Lung (tissue), 12 donors: Measurements from ENCODE around the gene DNAJC5G. TPM values are rescaled to one million over a fixed set of nuclear protein-coding genes. Genes with fewer than 3 reads are reported as not detected.

ENCODE experiments used
- ATAC-seq: fragments of 200-7000 bp; cut with Tn5 transposase; one replicate; pipeline ENCODE4 v1.9.1; 2020; ENCODE audit warnings: moderate number of reproducible peaks; ENCODE audit not compliant: insufficient read depth, low FRiP score
- DNase-seq, 3 donors: peaks; one replicate each; pipeline ENCODE4 v3.0.0-alpha.2; 2013 to 2017
- H3K27ac ChIP-seq, 2 donors: one replicate each; pipeline ENCODE4 v1.5.1; 2013; ENCODE audit warnings: mild to moderate bottlenecking in 2 of 2, moderate library complexity in 2 of 2, control low read depth in 1 of 2, inconsistent platforms in 1 of 2, low read depth in 1 of 2, low read length in 1 of 2
- H3K27me3 ChIP-seq, 3 donors: one replicate each; pipeline ENCODE4 v1.5.1; 2013; ENCODE audit warnings: low read length in 2 of 3; ENCODE audit not compliant: control insufficient read depth in 3 of 3, insufficient read depth in 3 of 3
- H3K36me3 ChIP-seq, 4 donors: one replicate each; pipeline ENCODE4 v1.5.1; 2013; ENCODE audit warnings: low read length in 4 of 4, mild to moderate bottlenecking in 1 of 4, moderate library complexity in 1 of 4; ENCODE audit not compliant: control insufficient read depth in 4 of 4, insufficient read depth in 4 of 4
- H3K4me1 ChIP-seq, 5 donors: one replicate each; pipeline ENCODE4 v1.5.1; 2013; ENCODE audit warnings: low read length in 5 of 5, mild to moderate bottlenecking in 2 of 5, moderate library complexity in 1 of 5; ENCODE audit not compliant: control insufficient read depth in 5 of 5, insufficient read depth in 5 of 5
- H3K4me3 ChIP-seq: one replicate; pipeline ENCODE4 v1.5.1; 2013; ENCODE audit warnings: mild to moderate bottlenecking, control low read depth, moderate library complexity
- H3K9ac ChIP-seq, 2 donors: one replicate each; pipeline ENCODE4 v1.5.1; 2013; ENCODE audit warnings: low read length in 2 of 2, control low read depth in 1 of 2; ENCODE audit not compliant: insufficient read depth in 1 of 2
- H3K9me3 ChIP-seq, 4 donors: one replicate each; pipeline ENCODE4 v1.5.1; 2013; ENCODE audit warnings: low read length in 3 of 4, mild to moderate bottlenecking in 1 of 4, moderate library complexity in 1 of 4; ENCODE audit not compliant: control insufficient read depth in 4 of 4, insufficient read depth in 3 of 4
- WGBS, 2 donors: extraction: QIAGEN DNeasy Blood & Tissue Kit; methylation state at CpG; one replicate each; pipeline ENCODE4 v1.1.7; 2013; 5-methylcytosine and 5-hydroxymethylcytosine counted together
- polyA plus RNA-seq, 2 donors: library from polyadenylated mRNA; stranded (reverse); fragments of 200-250 nt; gene quantifications; one replicate each; pipeline ENCODE4 v1.2.1, GENCODE V29; 2013
- total RNA-seq, 2 donors: library from RNA; depleted of rRNA in 1 of 2; stranded (reverse); fragments of >200 nt in 1 of 2; gene quantifications; one replicate each; pipeline ENCODE4 v1.2.1, GENCODE V29; 2014 to 2021
- TF ChIP-seq, protein P1 (sequence below): IDR thresholded peaks from 2 replicates; pipeline ENCODE4 v1.5.1; 2012; ENCODE audit warnings: mild to moderate bottlenecking; ENCODE audit errors: control extremely low read depth, extremely low read depth
- donor health status: control.
- donor health status: control.
- donor health status: Bipolar disorder and iron deficiency.
- donor health status: healthy.
- donor health status: DM: yes; HTN: yes; CAD: no.

The DNAJC5G gene
- total and polyA plus RNA-seq, 4 donors, result not detected

DNA sequence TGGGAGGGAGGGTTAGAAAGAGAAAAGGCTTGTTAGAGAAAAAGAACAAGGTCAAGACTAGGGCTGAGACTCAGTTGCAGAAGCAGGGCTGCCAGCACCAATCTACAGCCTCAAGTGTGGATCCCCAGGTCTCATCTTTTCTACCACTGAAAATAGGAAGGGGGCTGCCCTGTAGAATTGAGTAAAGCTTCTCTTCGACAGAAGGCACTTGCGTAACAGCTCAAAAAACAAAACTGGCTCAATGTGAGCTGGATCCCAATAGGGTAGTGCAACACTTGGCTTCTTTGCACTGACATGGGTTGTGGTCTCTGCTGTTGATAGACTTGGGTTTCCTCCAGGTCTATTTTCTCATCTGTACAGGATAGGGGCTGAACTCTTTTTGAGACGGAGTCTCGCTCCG is 49.5 kb downstream of the DNAJC5G start:
- Histone ChIP-seq H3K4me1 (peaks cover 0 to 23% (median 12%) of the 10 kb centered on the region in 5 donors), H3K27ac (no peak overlapping the region), H3K9me3 (no peaks in the 10 kb centered on the region), H3K9ac (no peak overlapping the region), H3K27me3 (no peaks in the 10 kb centered on the region), H3K4me3 (no peak overlapping the region), H3K36me3 (peaks cover 24 to 30% (median 26%) of the 10 kb centered on the region in 4 donors)
- 55 to 80% methylated on average over 5 of the region's 5 CpGs for WGBS, 2 donors
- TF ChIP-seq, protein P1, sequence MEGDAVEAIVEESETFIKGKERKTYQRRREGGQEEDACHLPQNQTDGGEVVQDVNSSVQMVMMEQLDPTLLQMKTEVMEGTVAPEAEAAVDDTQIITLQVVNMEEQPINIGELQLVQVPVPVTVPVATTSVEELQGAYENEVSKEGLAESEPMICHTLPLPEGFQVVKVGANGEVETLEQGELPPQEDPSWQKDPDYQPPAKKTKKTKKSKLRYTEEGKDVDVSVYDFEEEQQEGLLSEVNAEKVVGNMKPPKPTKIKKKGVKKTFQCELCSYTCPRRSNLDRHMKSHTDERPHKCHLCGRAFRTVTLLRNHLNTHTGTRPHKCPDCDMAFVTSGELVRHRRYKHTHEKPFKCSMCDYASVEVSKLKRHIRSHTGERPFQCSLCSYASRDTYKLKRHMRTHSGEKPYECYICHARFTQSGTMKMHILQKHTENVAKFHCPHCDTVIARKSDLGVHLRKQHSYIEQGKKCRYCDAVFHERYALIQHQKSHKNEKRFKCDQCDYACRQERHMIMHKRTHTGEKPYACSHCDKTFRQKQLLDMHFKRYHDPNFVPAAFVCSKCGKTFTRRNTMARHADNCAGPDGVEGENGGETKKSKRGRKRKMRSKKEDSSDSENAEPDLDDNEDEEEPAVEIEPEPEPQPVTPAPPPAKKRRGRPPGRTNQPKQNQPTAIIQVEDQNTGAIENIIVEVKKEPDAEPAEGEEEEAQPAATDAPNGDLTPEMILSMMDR, result no peak
- ATAC-seq (no peak), DNase-seq (no peak)

Other genes with a start within 250 kb of the DNAJC5G start
- gene TMEM214, start 242.5 kb upstream of the DNAJC5G start, total RNA-seq, result 10 to 100 TPM; 34.3 to 99.2 TPM
- gene TMEM214, start 242.5 kb upstream of the DNAJC5G start, polyA plus RNA-seq, result 10 to 100 TPM; 56.7 to 62.5 TPM
- 10 to 100 TPM; 17.3 to 22.3 TPM for gene AGBL5, start 223.8 kb upstream of the DNAJC5G start, total RNA-seq
- gene AGBL5, start 223.8 kb upstream of the DNAJC5G start, polyA plus RNA-seq, result 10 to 100 TPM in 1 of 2 donors, 1 to 10 TPM in 1; 8.6 to 11.6 TPM
- gene OST4, start 203.8 kb upstream of the DNAJC5G start, total RNA-seq, result 100 to 1,000 TPM; 164 to 238 TPM
- gene OST4, start 203.8 kb upstream of the DNAJC5G start, polyA plus RNA-seq, result 100 to 1,000 TPM; 379 to 577 TPM
- gene EMILIN1, start 196.8 kb upstream of the DNAJC5G start, total RNA-seq, result 100 to 1,000 TPM in 1 of 2 donors, 10 to 100 TPM in 1; 88.4 to 163 TPM
- gene EMILIN1, start 196.8 kb upstream of the DNAJC5G start, polyA plus RNA-seq, result 10 to 100 TPM; 74.1 to 98.6 TPM
- 1 to 10 TPM; 1.6 to 7.6 TPM for gene KHK, start 188.7 kb upstream of the DNAJC5G start, total RNA-seq
- 1 to 10 TPM; 3.1 to 4.2 TPM for gene KHK, start 188.7 kb upstream of the DNAJC5G start, polyA plus RNA-seq
- gene CGREF1, start 156.3 kb upstream of the DNAJC5G start, total RNA-seq, result under 1 TPM; 0.57 to 0.89 TPM
- gene CGREF1, start 156.3 kb upstream of the DNAJC5G start, polyA plus RNA-seq, result under 1 TPM; 0.55 to 0.80 TPM
- gene ABHD1, start 151.6 kb upstream of the DNAJC5G start, total RNA-seq, result under 1 TPM; 0.11 to 0.74 TPM
- under 1 TPM; 0.08 to 0.16 TPM for gene ABHD1, start 151.6 kb upstream of the DNAJC5G start, polyA plus RNA-seq
- gene PREB, start 140.8 kb upstream of the DNAJC5G start, total RNA-seq, result 10 to 100 TPM; 30.2 to 56.8 TPM
- 10 to 100 TPM; 25.8 to 66.8 TPM for gene PREB, start 140.8 kb upstream of the DNAJC5G start, polyA plus RNA-seq
- gene PRR30, start 136.0 kb upstream of the DNAJC5G start, total RNA-seq, result not detected
- gene PRR30, start 136.0 kb upstream of the DNAJC5G start, polyA plus RNA-seq, result not detected
- gene TCF23, start 126.4 kb upstream of the DNAJC5G start, total RNA-seq, result under 1 TPM in 1 of 2 donors, not detected in 1; 0.18 TPM
- under 1 TPM; 0.01 to 0.04 TPM for gene TCF23, start 126.4 kb upstream of the DNAJC5G start, polyA plus RNA-seq
- gene ATRAID, start 63.4 kb upstream of the DNAJC5G start, total RNA-seq, result 100 to 1,000 TPM in 1 of 2 donors, 10 to 100 TPM in 1; 90.0 to 107 TPM
- gene ATRAID, start 63.4 kb upstream of the DNAJC5G start, polyA plus RNA-seq, result 100 to 1,000 TPM; 136 to 204 TPM
- gene SLC5A6, start 63.2 kb upstream of the DNAJC5G start, total RNA-seq, result 10 to 100 TPM; 12.1 to 32.5 TPM
- gene SLC5A6, start 63.2 kb upstream of the DNAJC5G start, polyA plus RNA-seq, result 10 to 100 TPM; 15.2 to 33.1 TPM
- gene CAD, start 58.1 kb upstream of the DNAJC5G start, total RNA-seq, result 10 to 100 TPM; 18.3 to 42.0 TPM
- gene CAD, start 58.1 kb upstream of the DNAJC5G start, polyA plus RNA-seq, result 10 to 100 TPM; 10.9 to 19.4 TPM
- gene SLC30A3, start 12.4 kb upstream of the DNAJC5G start, total RNA-seq, result under 1 TPM; 0.31 to 0.77 TPM
- gene SLC30A3, start 12.4 kb upstream of the DNAJC5G start, polyA plus RNA-seq, result under 1 TPM; 0.11 to 0.37 TPM
- under 1 TPM; 0.09 to 0.48 TPM for gene TRIM54, start 7.0 kb downstream of the DNAJC5G start, total RNA-seq
- gene TRIM54, start 7.0 kb downstream of the DNAJC5G start, polyA plus RNA-seq, result under 1 TPM; 0.10 to 0.16 TPM
- 1 to 10 TPM in 1 of 2 donors, under 1 TPM in 1; 0.34 to 2.0 TPM for gene UCN, start 33.0 kb downstream of the DNAJC5G start, total RNA-seq
- 1 to 10 TPM in 1 of 2 donors, under 1 TPM in 1; 0.76 to 2.0 TPM for gene UCN, start 33.0 kb downstream of the DNAJC5G start, polyA plus RNA-seq
- gene MPV17, start 47.7 kb downstream of the DNAJC5G start, total RNA-seq, result 100 to 1,000 TPM in 1 of 2 donors, 10 to 100 TPM in 1; 42.1 to 103 TPM
- gene MPV17, start 47.7 kb downstream of the DNAJC5G start, polyA plus RNA-seq, result 100 to 1,000 TPM in 1 of 2 donors, 10 to 100 TPM in 1; 94.5 to 224 TPM
- 10 to 100 TPM; 46.4 to 61.8 TPM for gene GTF3C2, start 81.3 kb downstream of the DNAJC5G start, total RNA-seq
- gene GTF3C2, start 81.3 kb downstream of the DNAJC5G start, polyA plus RNA-seq, result 10 to 100 TPM; 28.7 to 41.0 TPM
- gene EIF2B4, start 94.9 kb downstream of the DNAJC5G start, total RNA-seq, result 10 to 100 TPM; 19.6 to 37.3 TPM
- 10 to 100 TPM; 37.3 to 55.4 TPM for gene EIF2B4, start 94.9 kb downstream of the DNAJC5G start, polyA plus RNA-seq
- gene SNX17, start 95.2 kb downstream of the DNAJC5G start, total RNA-seq, result 100 to 1,000 TPM in 1 of 2 donors, 10 to 100 TPM in 1; 65.8 to 129 TPM
- 100 to 1,000 TPM in 1 of 2 donors, 10 to 100 TPM in 1; 68.4 to 123 TPM for gene SNX17, start 95.2 kb downstream of the DNAJC5G start, polyA plus RNA-seq
- 10 to 100 TPM in 1 of 2 donors, 1 to 10 TPM in 1; 8.0 to 21.1 TPM for gene ZNF513, start 105.3 kb downstream of the DNAJC5G start, total RNA-seq
- 10 to 100 TPM; 21.6 to 22.2 TPM for gene ZNF513, start 105.3 kb downstream of the DNAJC5G start, polyA plus RNA-seq
- gene PPM1G, start 134.2 kb downstream of the DNAJC5G start, total RNA-seq, result 10 to 100 TPM; 45.9 to 66.0 TPM
- 10 to 100 TPM; 57.5 to 76.2 TPM for gene PPM1G, start 134.2 kb downstream of the DNAJC5G start, polyA plus RNA-seq
- gene NRBP1, start 153.2 kb downstream of the DNAJC5G start, total RNA-seq, result 10 to 100 TPM; 80.3 to 93.6 TPM
- 10 to 100 TPM; 46.8 to 79.4 TPM for gene NRBP1, start 153.2 kb downstream of the DNAJC5G start, polyA plus RNA-seq
- 10 to 100 TPM; 13.6 to 37.9 TPM for gene KRTCAP3, start 166.9 kb downstream of the DNAJC5G start, total RNA-seq
- gene KRTCAP3, start 166.9 kb downstream of the DNAJC5G start, polyA plus RNA-seq, result 10 to 100 TPM; 37.4 to 50.2 TPM
- 10 to 100 TPM; 44.7 to 52.2 TPM for gene IFT172, start 214.3 kb downstream of the DNAJC5G start, total RNA-seq
- gene IFT172, start 214.3 kb downstream of the DNAJC5G start, polyA plus RNA-seq, result 10 to 100 TPM; 17.8 to 26.6 TPM
- gene FNDC4, start 219.8 kb downstream of the DNAJC5G start, total RNA-seq, result 1 to 10 TPM; 3.8 to 6.9 TPM
- gene FNDC4, start 219.8 kb downstream of the DNAJC5G start, polyA plus RNA-seq, result 1 to 10 TPM; 2.8 to 4.8 TPM
- gene GCKR, start 221.4 kb downstream of the DNAJC5G start, total RNA-seq, result under 1 TPM; 0.31 to 0.95 TPM
- gene GCKR, start 221.4 kb downstream of the DNAJC5G start, polyA plus RNA-seq, result under 1 TPM; 0.28 to 0.73 TPM